ENCODE results near the gene PIP5KL1.

DNA sequence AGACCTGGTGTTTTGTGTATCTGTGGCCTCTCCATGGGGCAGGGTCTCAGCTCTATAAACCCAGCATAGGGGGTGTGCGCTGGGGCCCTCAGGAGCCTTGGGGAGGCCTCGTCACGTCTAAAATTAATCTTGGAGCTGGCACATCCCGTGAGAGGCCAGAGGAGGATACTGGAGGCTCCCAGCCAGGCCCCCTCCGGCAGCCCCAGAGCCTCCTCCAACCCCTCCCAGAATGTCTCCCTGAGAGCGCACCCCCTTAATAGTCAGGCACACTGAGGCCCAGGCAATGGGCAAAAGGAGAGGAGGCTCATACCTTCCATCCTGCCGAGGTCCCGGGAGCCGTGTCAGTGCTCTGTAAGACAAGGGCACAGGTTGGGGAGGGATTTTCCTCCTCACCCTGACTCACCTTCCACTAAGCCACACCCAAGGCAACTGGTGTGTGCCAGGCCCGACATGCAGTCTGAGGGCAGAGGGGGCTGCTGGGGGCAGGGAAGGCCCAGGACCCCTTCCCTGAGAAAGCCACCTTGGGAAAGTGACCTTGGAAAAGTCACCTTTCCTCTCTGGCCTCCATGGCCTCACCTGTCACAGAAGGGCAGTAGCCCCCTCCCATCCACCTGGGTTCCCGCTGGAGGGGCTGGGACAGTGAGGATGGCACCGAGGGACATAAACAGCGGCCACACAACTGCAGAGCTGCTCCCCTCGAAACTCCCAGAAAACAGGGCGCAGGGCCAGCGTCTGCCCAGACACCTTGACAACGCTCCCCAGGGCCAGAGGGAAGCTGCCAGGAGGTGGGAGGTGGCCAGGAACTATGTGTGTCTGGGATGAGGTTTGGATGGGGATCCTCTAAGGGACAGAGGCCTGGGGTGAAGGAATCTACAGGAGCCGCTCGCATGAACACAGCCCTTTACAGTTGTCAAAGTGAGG lies 56.0 kb downstream of the PIP5KL1 start:
- no peak for TF ChIP-seq POLR2A (IDR thresholded peaks at IDR 0.05; ENCODE audit: low read depth, low read length)
- TF ChIP-seq TAF1 (IDR thresholded peaks at IDR 0.05; ENCODE audit: low read depth, low read length) = no peak
- no peak for TF ChIP-seq PAX5 (IDR thresholded peaks at IDR 0.05; ENCODE audit: insufficient read depth, low read length, severe bottlenecking)
- TF ChIP-seq SPI1 (IDR thresholded peaks at IDR 0.05; ENCODE audit: low read depth, low read length) = no peak
- TF ChIP-seq POLR2AphosphoS5 (IDR thresholded peaks at IDR 0.05; ENCODE audit: low read depth, low read length) = no peak
